Dendritic cell treated with granulocyte-macrophage colony-stimulating factor and Interleukin-4, amounts not matched to agents 40 ng/mL and 50 ng/mL, for 4 days (primary cell): Measurements from ENCODE around the gene RAVER1.
A peak's percentile ranks its signal among the peaks of the same experiment; 100 is the strongest.

Source experiments
- H3K27ac Mint-ChIP-seq: one replicate; pipeline ENCODE4 v1.8.0; 2022; ENCODE audit warnings: mild to moderate bottlenecking, mixed read lengths
- H3K27me3 Mint-ChIP-seq: one replicate; pipeline ENCODE4 v1.8.0; 2022; ENCODE audit warnings: mild to moderate bottlenecking, mixed read lengths
- H3K36me3 Mint-ChIP-seq: one replicate; pipeline ENCODE4 v1.8.0; 2022; ENCODE audit warnings: low read depth, mixed read lengths
- H3K4me1 Mint-ChIP-seq: one replicate; pipeline ENCODE4 v1.8.0; 2022; ENCODE audit warnings: low read depth, mixed read lengths
- H3K4me3 Mint-ChIP-seq: one replicate; pipeline ENCODE4 v1.8.0; 2022; ENCODE audit warnings: mild to moderate bottlenecking, moderate library complexity, mixed read lengths
- H3K9me3 Mint-ChIP-seq: one replicate; pipeline ENCODE4 v1.8.0; 2022; ENCODE audit warnings: mixed read lengths
- intact Hi-C: fragments of 100-400 bp; cut with micrococcal nuclease; formaldehyde crosslinking; loops from one replicate; pipeline ENCODE4 v1.15.0; 2022

RAVER1 gene

GRCh38 chr19:10269333-10270179 is 63.8 kb downstream of the RAVER1 start:
- H3K9me3 Mint-ChIP-seq: no peaks in the 10 kb centered on the region
- intact Hi-C loops: loop anchor here (1.0 kb wide), 1 partner anchor 120 kb away; no protein-coding TSS in a partner anchor
- peak overlapping the region; percentile 98 for H3K27ac Mint-ChIP-seq
- H3K4me1 Mint-ChIP-seq: peaks cover 56% of the 10 kb centered on the region
- peak overlapping the region; percentile 94 for H3K4me3 Mint-ChIP-seq
- no peaks in the 10 kb centered on the region for H3K27me3 Mint-ChIP-seq
- H3K36me3 Mint-ChIP-seq: peaks cover 44% of the 10 kb centered on the region

GRCh38 chr19:10268071-10268470 is 65.3 kb downstream of the RAVER1 start:
- peak overlapping the region; percentile 58 for H3K4me3 Mint-ChIP-seq
- H3K27me3 Mint-ChIP-seq: no peaks in the 10 kb centered on the region
- peaks cover 46% of the 10 kb centered on the region for H3K4me1 Mint-ChIP-seq
- H3K36me3 Mint-ChIP-seq: peaks cover 29% of the 10 kb centered on the region
- H3K27ac Mint-ChIP-seq: peak overlapping the region; percentile 98
- no peaks in the 10 kb centered on the region for H3K9me3 Mint-ChIP-seq
- intact Hi-C loops: no loop called here

GRCh38 chr19:10266706-10267105 is 66.6 kb downstream of the RAVER1 start:
- no peak overlapping the region for H3K4me3 Mint-ChIP-seq
- H3K4me1 Mint-ChIP-seq: peaks cover 45% of the 10 kb centered on the region
- no peaks in the 10 kb centered on the region for H3K9me3 Mint-ChIP-seq
- intact Hi-C loops: no loop called here
- H3K27ac Mint-ChIP-seq: peak overlapping the region; percentile 98
- H3K27me3 Mint-ChIP-seq: no peaks in the 10 kb centered on the region
- H3K36me3 Mint-ChIP-seq: peaks cover 15% of the 10 kb centered on the region
